ENCODE measurements around the gene TUBG1. TPM values are rescaled to one million over a fixed set of nuclear protein-coding genes. Genes with fewer than 3 reads are reported as not detected.

TUBG1 gene
- total RNA-seq, 1 donor from 2014 or later: 33.9 TPM

GRCh38 chr17:42639525-42640113, 30.1 kb downstream of the TUBG1 start:
- no peak for DNase-seq (ENCODE audit: extremely low spot score in 2 of 2)
- H3K4me1 ChIP-seq: no peaks in the 10 kb centered on the region
- H3K27me3 ChIP-seq: no peaks in the 10 kb centered on the region
- intact Hi-C loops (cut with DNase I): no loop called here
- no peaks in the 10 kb centered on the region for H3K36me3 ChIP-seq
- no peak overlapping the region for H3K4me3 ChIP-seq
- H3K9me3 ChIP-seq: no peaks in the 10 kb centered on the region
- no peak overlapping the region for H3K27ac ChIP-seq
- TF ChIP-seq CTCF (IDR thresholded peaks at IDR 0.05) (no peak), POLR2A (IDR thresholded peaks at IDR 0.05) (no peak), POLR2AphosphoS5 (IDR thresholded peaks at IDR 0.05; ENCODE audit: insufficient read depth in 1 of 2, low read depth in 1 of 2) (no peak)

- TF ChIP-seq POLR2AphosphoS5 (IDR thresholded peaks at IDR 0.05; ENCODE audit: insufficient read depth in 1 of 2, low read depth in 1 of 2): no peak
- TF ChIP-seq CTCF (IDR thresholded peaks at IDR 0.05): no peak
- TF ChIP-seq POLR2A (IDR thresholded peaks at IDR 0.05): no peak
- no peak for DNase-seq (ENCODE audit: extremely low spot score in 2 of 2)
Observed at GRCh38 chr17:42640121-42640520, 30.6 kb downstream of the TUBG1 start.

GRCh38 chr17:42642336-42642735, 32.9 kb downstream of the TUBG1 start:
- no peak for DNase-seq (ENCODE audit: extremely low spot score in 2 of 2)
- TF ChIP-seq CTCF (IDR thresholded peaks at IDR 0.05): no peak
- no peak for TF ChIP-seq POLR2A (IDR thresholded peaks at IDR 0.05)
- TF ChIP-seq POLR2AphosphoS5 (IDR thresholded peaks at IDR 0.05; ENCODE audit: insufficient read depth in 1 of 2, low read depth in 1 of 2): no peak
- no peaks in the 10 kb centered on the region for H3K4me1 ChIP-seq
- H3K9me3 ChIP-seq: no peaks in the 10 kb centered on the region
- no peaks in the 10 kb centered on the region for H3K27me3 ChIP-seq
- H3K27ac ChIP-seq: no peak overlapping the region
- no peaks in the 10 kb centered on the region for H3K36me3 ChIP-seq
- intact Hi-C loops (cut with DNase I): no loop called here
- no peak overlapping the region for H3K4me3 ChIP-seq

More at GRCh38 chr17:42640121-42640520, 30.6 kb downstream of the TUBG1 start:
- Histone ChIP-seq H3K36me3 (no peaks in the 10 kb centered on the region), H3K27ac (no peak overlapping the region), H3K9me3 (no peaks in the 10 kb centered on the region), H3K4me3 (no peak overlapping the region), H3K4me1 (no peaks in the 10 kb centered on the region), H3K27me3 (no peaks in the 10 kb centered on the region)
- intact Hi-C loops (cut with DNase I): no loop called here

- DNase-seq (ENCODE audit: extremely low spot score in 2 of 2): no peak
- no peaks in the 10 kb centered on the region for H3K27me3 ChIP-seq
- intact Hi-C loops (cut with DNase I): no loop called here
- no peak overlapping the region for H3K27ac ChIP-seq
- no peaks in the 10 kb centered on the region for H3K36me3 ChIP-seq
- H3K4me3 ChIP-seq: no peak overlapping the region
- no peaks in the 10 kb centered on the region for H3K4me1 ChIP-seq
- no peaks in the 10 kb centered on the region for H3K9me3 ChIP-seq
- TF ChIP-seq POLR2AphosphoS5 (IDR thresholded peaks at IDR 0.05; ENCODE audit: insufficient read depth in 1 of 2, low read depth in 1 of 2): no peak
- TF ChIP-seq CTCF (IDR thresholded peaks at IDR 0.05): no peak
- TF ChIP-seq POLR2A (IDR thresholded peaks at IDR 0.05): no peak
Observed at GRCh38 chr17:42647778-42648177, 38.3 kb downstream of the TUBG1 start.

DNA sequence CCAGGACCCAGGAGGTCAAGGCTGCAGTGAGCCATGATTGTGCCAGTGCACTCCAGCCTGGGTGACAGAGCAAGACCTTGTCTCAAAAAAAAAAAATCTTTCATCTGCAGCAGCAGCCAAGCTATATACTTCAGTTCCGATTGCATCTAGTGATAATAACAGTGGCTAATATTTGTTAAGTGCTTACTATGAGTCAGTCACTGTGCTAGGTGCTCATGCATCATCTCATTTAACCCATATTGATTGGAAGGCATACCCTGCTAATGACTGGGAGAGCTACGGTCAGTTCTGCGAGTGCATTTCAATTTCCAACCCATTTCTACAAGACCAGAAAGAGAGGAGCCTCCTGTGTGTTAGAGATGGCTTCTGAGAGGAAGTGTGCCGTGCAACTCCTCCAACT, 41.9 kb downstream of the TUBG1 start:
- no peak overlapping the region for H3K4me3 ChIP-seq
- DNase-seq (ENCODE audit: extremely low spot score in 2 of 2): no peak
- intact Hi-C loops (cut with DNase I): no loop called here
- H3K27ac ChIP-seq: no peak overlapping the region
- H3K27me3 ChIP-seq: no peaks in the 10 kb centered on the region
- no peaks in the 10 kb centered on the region for H3K9me3 ChIP-seq
- H3K36me3 ChIP-seq: no peaks in the 10 kb centered on the region
- H3K4me1 ChIP-seq: peaks cover 15% of the 10 kb centered on the region
- no peak for TF ChIP-seq POLR2AphosphoS5 (IDR thresholded peaks at IDR 0.05; ENCODE audit: insufficient read depth in 1 of 2, low read depth in 1 of 2)
- TF ChIP-seq POLR2A (IDR thresholded peaks at IDR 0.05): no peak
- TF ChIP-seq CTCF (IDR thresholded peaks at IDR 0.05): no peak
